Measurements from ENCODE around the gene ANKRD16.
"Not testable (repeated sequence)": the region's sequence is repeated elsewhere in the genome, so short reads cannot be mapped to it uniquely, and the experiment has no call there.

GRCh38 chr10:5867091-5867615 is 22.5 kb downstream of the ANKRD16 start:
- TF ChIP-seq, protein P1, sequence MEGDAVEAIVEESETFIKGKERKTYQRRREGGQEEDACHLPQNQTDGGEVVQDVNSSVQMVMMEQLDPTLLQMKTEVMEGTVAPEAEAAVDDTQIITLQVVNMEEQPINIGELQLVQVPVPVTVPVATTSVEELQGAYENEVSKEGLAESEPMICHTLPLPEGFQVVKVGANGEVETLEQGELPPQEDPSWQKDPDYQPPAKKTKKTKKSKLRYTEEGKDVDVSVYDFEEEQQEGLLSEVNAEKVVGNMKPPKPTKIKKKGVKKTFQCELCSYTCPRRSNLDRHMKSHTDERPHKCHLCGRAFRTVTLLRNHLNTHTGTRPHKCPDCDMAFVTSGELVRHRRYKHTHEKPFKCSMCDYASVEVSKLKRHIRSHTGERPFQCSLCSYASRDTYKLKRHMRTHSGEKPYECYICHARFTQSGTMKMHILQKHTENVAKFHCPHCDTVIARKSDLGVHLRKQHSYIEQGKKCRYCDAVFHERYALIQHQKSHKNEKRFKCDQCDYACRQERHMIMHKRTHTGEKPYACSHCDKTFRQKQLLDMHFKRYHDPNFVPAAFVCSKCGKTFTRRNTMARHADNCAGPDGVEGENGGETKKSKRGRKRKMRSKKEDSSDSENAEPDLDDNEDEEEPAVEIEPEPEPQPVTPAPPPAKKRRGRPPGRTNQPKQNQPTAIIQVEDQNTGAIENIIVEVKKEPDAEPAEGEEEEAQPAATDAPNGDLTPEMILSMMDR (IDR thresholded peaks at IDR 0.05): not testable (repeated sequence)
- not testable (repeated sequence) for TF ChIP-seq POLR2A, POLR2AphosphoS5 (IDR thresholded peaks at IDR 0.05)
